Measurements from ENCODE around the gene PANK4.

- TF ChIP-seq CTCF (IDR thresholded peaks at IDR 0.05) (no peak), EP300 (IDR thresholded peaks at IDR 0.05) (no peak), POLR2A (IDR thresholded peaks at IDR 0.05; ENCODE audit: low read depth) (peak; percentile 61)
These were observed 29.4 kb upstream of the PANK4 start for GRCh38 chr1:2555634-2556276.

All from esophagus muscularis mucosa (tissue), 4 donors.